ENCODE results near the gene KCTD18.

Gene KCTD18

DNA sequence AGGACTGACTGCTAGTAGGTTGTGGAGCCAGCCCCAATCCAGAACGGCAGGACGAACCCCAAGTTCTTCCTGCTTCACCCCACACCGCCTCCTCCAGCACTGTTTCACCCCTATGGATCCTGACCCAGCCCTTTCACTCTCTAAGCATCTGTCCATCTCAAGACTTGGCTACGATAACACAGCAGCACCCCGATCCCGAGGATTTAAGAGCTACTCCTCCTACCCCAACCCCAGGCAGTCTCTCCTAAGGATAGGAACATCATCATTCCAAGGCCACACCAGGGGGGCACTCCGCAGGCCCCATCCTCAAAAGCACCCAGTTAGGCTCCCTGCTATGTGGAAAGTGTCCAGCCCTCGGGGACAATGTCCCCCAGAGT lies 645 bp downstream of the KCTD18 start:
- no peak for DNase-seq (ENCODE audit: low read depth, low spot score)
- ChIA-PET CTCF (interaction anchor here (0.6 to 4.4 kb wide), 24 partner anchors 11 to 536 kb away, joined by 3 to 36 read pairs (median 4); partner anchors contain the start of gene SGO2), POLR2A (interaction anchor here (0.8 to 1.0 kb wide), 2 partner anchors 16 to 536 kb away, joined by 3 to 4 read pairs; no protein-coding TSS in a partner anchor)
- TF ChIP-seq, protein P1, sequence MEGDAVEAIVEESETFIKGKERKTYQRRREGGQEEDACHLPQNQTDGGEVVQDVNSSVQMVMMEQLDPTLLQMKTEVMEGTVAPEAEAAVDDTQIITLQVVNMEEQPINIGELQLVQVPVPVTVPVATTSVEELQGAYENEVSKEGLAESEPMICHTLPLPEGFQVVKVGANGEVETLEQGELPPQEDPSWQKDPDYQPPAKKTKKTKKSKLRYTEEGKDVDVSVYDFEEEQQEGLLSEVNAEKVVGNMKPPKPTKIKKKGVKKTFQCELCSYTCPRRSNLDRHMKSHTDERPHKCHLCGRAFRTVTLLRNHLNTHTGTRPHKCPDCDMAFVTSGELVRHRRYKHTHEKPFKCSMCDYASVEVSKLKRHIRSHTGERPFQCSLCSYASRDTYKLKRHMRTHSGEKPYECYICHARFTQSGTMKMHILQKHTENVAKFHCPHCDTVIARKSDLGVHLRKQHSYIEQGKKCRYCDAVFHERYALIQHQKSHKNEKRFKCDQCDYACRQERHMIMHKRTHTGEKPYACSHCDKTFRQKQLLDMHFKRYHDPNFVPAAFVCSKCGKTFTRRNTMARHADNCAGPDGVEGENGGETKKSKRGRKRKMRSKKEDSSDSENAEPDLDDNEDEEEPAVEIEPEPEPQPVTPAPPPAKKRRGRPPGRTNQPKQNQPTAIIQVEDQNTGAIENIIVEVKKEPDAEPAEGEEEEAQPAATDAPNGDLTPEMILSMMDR (IDR thresholded peaks at IDR 0.05; ENCODE audit: insufficient read depth, low read length, missing control alignments), result no peak
- peak overlapping the region; percentile 77 for H3K4me3 ChIP-seq (ENCODE audit: low read depth, low read length)

DNA sequence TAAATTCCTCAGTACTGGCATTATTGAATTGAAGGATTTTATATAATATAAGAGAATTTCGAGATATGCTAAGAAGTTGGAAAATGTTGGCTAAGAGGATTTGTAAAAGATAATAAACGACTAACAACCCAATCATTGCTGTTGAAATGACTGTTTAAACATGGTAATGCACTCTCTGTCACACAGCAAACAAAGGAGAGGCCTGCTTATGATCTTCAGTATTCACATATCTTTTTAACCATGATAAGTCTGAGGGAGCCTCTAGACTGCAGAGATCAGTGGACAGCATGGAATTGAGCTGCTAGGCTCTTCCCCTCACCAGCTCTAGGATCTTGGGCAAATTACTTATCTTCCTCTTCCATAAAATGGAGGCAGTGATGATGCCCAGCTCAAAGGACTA lies 2.7 kb downstream of the KCTD18 start:
- CTCF ChIA-PET, result interaction anchor here (1.0 to 1.1 kb wide), 3 partner anchors 18 to 527 kb away, joined by 3 to 5 read pairs (median 5); no protein-coding TSS in a partner anchor
- POLR2A ChIA-PET, result no interaction called here
- H3K4me3 ChIP-seq (ENCODE audit: low read depth, low read length), result no peak overlapping the region
- DNase-seq (ENCODE audit: low read depth, low spot score), result no peak
- TF ChIP-seq, protein P1 (IDR thresholded peaks at IDR 0.05; ENCODE audit: insufficient read depth, low read length, missing control alignments), result no peak

DNA sequence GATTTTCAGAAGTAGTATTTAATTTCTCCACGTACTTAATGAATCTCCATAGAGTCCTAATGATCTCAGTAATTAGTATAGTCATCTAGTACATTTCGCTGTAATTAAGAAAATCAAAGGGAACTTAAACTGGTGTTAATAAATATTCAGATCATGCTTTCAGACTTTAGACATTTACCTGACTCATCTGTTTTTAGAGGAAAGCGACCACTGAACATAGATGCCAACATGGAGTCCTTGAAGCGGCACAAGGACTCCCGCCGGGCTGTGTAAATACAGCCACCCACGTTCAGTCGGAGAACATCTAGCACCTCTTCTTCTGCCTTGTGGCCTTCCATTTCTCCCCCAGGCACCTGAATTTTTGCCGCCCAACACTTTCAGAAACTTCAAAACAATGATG lies 3.2 kb downstream of the KCTD18 start:
- POLR2A ChIA-PET, result no interaction called here
- no peak for DNase-seq (ENCODE audit: low read depth, low spot score)
- TF ChIP-seq, protein P1 (IDR thresholded peaks at IDR 0.05; ENCODE audit: insufficient read depth, low read length, missing control alignments), result no peak
- H3K4me3 ChIP-seq (ENCODE audit: low read depth, low read length), result no peak overlapping the region
- CTCF ChIA-PET, result interaction anchor here (1.1 kb wide), 1 partner anchor 25 kb away, joined by 5 read pairs; no protein-coding TSS in a partner anchor

DNA sequence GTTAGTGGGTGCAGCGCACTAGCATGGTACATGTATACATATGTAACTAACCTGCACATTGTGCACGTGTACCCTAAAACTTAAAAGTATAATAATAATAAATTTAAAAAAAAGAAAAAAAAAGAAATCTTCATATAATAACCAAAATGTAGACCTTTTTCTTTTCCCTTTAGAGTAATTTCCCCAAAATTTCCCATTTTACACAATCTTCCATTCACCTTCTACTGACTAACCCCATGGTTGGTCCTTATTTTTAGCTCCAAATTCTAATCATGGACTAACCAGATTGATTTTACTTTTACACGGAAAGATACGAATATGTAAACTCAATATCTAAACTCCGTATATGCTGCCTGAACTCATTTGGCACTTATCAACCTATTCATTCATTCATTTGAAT lies 7.7 kb downstream of the KCTD18 start:
- CTCF ChIA-PET, result interaction anchor here (1.2 kb wide), 1 partner anchor 528 kb away, joined by 4 read pairs; no protein-coding TSS in a partner anchor
- no peak overlapping the region for H3K4me3 ChIP-seq (ENCODE audit: low read depth, low read length)
- no peak for DNase-seq (ENCODE audit: low read depth, low spot score)
- POLR2A ChIA-PET, result no interaction called here
- TF ChIP-seq, protein P1 (IDR thresholded peaks at IDR 0.05; ENCODE audit: insufficient read depth, low read length, missing control alignments), result no peak

DNA sequence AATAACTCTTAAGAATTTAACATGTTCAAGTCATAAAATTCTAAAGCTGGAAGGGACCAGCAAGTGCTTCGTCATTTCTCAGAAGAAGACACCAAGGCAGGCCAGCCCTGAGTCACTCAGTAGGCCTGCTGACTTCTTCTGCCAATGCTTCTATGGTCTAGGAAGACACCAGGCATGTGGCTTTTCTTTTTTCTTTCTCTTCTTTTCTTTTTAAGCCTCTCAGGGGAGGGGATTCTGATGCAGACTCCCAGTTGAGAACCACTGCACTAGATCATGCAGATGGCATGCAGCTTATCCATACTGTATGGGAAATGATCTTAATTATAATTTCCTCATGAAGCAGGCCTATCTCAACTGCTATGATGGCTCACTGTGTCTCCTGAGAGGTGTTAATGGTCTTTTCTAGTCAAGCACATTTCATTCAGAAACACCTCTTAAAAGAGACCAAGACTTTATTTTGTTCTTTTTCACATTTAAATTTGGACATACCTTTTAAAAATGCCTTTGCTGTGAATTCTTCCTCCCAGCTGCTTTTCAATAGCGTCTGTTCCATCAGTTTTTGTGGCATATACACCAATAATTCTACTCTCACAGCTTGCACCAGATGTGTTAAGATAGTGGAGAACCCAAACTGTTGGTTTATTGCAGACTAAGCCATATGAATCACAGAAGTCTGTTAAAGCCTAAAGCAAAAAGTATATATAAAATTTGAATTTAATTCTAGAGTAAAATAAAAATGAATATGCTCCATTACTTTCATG lies 11.3 kb downstream of the KCTD18 start:
- H3K4me3 ChIP-seq (ENCODE audit: low read depth, low read length), result no peak overlapping the region
- POLR2A ChIA-PET, result no interaction called here
- TF ChIP-seq, protein P1 (IDR thresholded peaks at IDR 0.05; ENCODE audit: insufficient read depth, low read length, missing control alignments), result no peak
- DNase-seq (ENCODE audit: low read depth, low spot score), result no peak
- CTCF ChIA-PET, result interaction anchor here (1.1 to 3.4 kb wide), 6 partner anchors 11 to 514 kb away, joined by 3 to 27 read pairs (median 7); partner anchors contain the start of gene KCTD18

DNA sequence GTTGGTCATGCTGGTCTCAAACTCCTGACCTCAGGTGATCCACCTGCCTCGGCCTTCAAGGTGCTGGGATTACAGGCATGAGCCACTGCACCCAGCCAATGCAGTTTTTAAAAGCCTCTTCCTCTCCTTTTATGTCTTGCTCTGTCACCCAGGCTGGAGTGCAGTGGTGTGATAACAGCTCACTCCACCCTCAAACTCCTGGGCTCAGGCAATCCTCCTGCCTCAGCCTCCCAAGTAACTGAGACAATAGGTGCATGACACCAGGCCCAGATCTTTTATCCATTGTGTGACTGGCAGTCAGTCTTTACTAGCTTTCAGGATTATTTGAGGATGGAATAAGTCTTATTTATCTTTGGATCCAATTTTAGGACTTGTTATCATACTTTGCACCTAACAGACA lies 13.2 kb downstream of the KCTD18 start:
- ChIA-PET POLR2A (no interaction called here), CTCF (interaction anchor here (1.1 to 3.4 kb wide), 7 partner anchors 11 to 521 kb away, joined by 3 to 27 read pairs (median 4); partner anchors contain the start of gene KCTD18)
- TF ChIP-seq, protein P1 (IDR thresholded peaks at IDR 0.05; ENCODE audit: insufficient read depth, low read length, missing control alignments), result no peak
- no peak overlapping the region for H3K4me3 ChIP-seq (ENCODE audit: low read depth, low read length)
- DNase-seq (ENCODE audit: low read depth, low spot score), result no peak
